LNCaP clone FGC (cell line): ENCODE results near the gene DUSP3.

ENCODE experiments used
- DNase-seq: peaks from one replicate; pipeline ENCODE4 v3.0.0-alpha.2; 2011; ENCODE audit warnings: low read depth
- H3K4me3 ChIP-seq: 2 replicates; pipeline ENCODE4 v1.5.1; 2011; ENCODE audit warnings: mild to moderate bottlenecking, low read depth, low read length, control low read depth
- TF ChIP-seq, protein P1 (sequence below): IDR thresholded peaks from 2 replicates; pipeline ENCODE4 v1.5.1; 2012; ENCODE audit warnings: mild to moderate bottlenecking; ENCODE audit not compliant: control insufficient read depth, insufficient read depth; ENCODE audit errors: extremely low read depth

DUSP3 gene

DNA sequence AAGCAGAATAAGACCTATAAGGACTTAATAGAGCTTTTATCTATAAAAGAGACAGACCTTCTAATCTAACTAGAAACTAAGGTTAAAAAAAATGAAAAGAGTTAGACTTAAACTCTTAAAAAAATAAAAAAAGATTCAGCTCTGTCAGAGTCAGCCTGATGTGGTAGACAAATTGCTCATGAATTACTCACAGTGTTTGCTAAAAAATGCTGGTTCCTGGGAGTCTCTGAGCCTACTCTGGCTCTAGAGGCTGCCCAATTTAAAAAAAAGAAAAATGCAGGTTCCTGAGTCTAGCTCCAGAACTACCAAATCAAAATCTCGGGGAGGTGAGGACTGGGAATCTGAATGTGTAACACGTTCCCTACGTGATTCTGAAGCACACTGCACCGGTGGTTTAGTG lies 38.2 kb downstream of the DUSP3 start:
- TF ChIP-seq, protein P1, sequence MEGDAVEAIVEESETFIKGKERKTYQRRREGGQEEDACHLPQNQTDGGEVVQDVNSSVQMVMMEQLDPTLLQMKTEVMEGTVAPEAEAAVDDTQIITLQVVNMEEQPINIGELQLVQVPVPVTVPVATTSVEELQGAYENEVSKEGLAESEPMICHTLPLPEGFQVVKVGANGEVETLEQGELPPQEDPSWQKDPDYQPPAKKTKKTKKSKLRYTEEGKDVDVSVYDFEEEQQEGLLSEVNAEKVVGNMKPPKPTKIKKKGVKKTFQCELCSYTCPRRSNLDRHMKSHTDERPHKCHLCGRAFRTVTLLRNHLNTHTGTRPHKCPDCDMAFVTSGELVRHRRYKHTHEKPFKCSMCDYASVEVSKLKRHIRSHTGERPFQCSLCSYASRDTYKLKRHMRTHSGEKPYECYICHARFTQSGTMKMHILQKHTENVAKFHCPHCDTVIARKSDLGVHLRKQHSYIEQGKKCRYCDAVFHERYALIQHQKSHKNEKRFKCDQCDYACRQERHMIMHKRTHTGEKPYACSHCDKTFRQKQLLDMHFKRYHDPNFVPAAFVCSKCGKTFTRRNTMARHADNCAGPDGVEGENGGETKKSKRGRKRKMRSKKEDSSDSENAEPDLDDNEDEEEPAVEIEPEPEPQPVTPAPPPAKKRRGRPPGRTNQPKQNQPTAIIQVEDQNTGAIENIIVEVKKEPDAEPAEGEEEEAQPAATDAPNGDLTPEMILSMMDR = no peak
- DNase-seq = no peak
- no peak overlapping the region for H3K4me3 ChIP-seq

DNA sequence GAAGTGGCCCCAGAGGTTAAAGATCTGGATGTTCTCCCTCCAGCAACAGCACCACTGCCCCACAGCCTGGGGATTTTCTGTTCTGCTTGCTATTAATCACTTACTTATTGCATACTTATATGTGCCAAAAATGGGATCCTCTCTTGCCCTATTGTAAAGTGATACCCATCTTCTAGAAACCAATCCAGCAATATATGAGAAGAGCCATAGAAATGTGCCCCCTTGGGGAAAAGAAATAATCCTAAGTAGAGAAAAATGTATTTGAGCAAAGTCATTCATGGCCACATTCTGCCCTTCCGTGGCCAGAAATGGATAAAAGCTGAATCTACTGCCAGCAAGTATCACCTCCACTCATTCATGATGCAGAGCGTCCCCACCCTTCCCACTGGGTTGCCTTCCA lies 41.1 kb downstream of the DUSP3 start:
- no peak overlapping the region for H3K4me3 ChIP-seq
- TF ChIP-seq, protein P1 = no peak
- DNase-seq = no peak

DNA sequence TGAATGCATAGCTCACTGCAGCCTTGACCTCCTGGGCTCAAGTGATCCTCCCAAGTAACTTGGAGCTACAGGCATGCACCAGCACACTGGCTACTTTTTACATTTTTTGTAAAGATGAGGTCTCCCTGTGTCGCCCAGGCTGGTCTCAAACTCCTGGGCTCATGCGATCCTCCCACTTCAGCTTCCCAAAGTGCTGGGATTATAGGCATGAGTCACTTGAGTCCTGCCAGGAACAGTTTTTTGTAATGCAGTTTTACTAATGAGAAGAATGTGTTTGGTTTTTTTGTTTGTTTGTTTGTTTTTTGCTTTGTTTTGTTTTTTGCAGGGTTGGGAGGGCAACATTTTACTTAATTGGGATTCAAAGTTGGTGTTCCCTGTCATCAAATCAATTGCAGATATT lies 42.4 kb downstream of the DUSP3 start:
- TF ChIP-seq, protein P1 = no peak
- DNase-seq = no peak
- no peak overlapping the region for H3K4me3 ChIP-seq

DNA sequence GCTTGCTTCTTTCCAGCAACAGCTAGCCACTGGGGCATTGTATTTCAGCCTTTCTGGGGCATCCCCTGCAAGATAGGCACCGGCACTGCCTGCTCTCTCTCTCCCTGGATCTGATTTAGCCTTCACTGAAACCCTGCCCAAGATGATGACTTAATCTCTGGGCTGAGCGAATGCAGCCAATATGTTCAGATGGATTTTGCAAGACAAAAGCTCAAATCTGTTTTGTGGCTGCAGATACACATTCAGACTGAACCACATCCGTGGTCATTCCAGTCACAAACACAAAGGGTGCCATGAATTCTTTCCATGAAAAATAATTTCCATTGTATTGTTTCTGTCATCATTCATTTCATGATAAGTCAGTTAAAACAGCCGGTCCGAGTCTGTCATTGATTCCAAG lies 44.4 kb downstream of the DUSP3 start:
- no peak overlapping the region for H3K4me3 ChIP-seq
- no peak for DNase-seq
- TF ChIP-seq, protein P1 = no peak

DNA sequence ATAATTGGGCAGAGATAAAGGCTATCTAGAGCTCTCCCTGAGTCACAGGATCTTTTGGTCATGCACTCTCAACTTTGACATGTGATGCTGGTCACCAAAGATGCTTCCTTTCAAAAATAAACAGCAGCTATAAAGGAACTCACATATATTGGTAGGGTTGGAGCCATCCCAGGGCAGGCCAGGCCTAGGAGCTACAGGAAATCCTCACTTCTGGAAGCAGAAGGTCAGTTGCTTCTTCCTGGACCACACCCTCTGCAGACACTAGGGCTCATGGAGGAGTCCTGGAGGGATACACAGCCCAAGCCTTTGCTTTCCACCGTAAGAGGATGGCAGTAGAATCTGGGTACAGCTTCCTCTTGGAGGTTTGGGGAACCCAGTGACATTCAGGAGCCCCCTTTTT lies 44.8 kb downstream of the DUSP3 start:
- TF ChIP-seq, protein P1 = no peak
- H3K4me3 ChIP-seq = no peak overlapping the region
- DNase-seq = no peak

DNA sequence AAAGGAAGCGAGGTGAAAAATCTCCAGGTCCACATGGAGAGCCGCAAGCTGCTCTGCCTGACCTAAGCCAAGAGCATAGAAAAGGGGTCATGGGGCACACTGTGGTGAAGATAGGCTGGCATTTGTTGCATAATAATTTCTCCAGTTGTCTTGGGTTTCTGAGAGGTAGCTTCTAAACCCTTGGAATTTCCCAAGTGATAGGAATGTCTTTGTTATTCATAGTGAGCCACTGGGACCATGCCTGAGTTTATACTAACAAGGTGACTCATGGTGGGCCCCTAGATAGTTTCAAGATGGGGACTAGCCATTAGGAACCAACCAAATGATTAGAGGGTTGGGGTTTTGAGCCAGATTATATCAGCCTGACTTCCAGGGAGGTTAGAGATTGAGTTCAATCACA lies 45.8 kb downstream of the DUSP3 start:
- no peak overlapping the region for H3K4me3 ChIP-seq
- TF ChIP-seq, protein P1 = no peak
- DNase-seq = no peak

DNA sequence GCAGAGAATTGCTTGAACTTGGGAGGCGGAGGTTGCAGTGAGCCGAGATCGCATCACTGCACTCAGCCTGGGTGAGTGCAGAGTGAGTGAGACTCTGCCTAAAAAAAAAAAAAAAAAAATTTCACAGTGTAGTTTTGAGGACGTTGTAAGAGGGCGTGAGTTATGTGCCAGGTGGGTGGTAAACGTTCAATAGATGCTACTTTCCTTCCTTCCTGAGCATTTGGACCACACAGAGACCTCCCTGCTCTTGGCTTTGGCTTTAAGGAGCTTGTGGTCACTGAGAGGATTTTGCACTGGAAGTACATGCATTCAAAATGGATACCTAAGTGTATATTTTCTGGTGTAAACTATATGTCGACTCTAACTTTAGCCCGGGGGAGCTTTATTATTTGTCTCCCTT lies 50.7 kb downstream of the DUSP3 start:
- DNase-seq = no peak
- TF ChIP-seq, protein P1 = no peak
- H3K4me3 ChIP-seq = no peak overlapping the region
